ENCODE data around the gene TSC22D2.

The TSC22D2 gene

DNA sequence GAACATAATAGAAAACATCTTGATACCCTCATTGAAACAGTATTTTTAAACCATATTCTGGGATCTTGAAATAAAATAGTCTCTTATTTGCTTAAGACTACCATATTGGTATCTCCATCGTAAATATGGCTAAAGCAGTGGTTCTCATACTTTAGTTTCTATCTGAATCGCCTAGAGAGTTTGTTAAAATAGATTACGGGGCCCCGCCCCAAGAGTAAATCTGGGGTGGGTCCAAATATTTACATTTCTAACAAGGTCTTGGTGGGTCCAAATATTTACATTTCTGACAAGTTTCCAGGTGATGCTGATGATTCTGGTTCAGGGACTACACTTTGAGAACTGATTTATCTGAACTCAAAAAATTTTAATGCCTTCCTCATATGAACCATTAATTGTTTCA is 45.3 kb downstream of the TSC22D2 start:
- no peak overlapping the region for H3K4me3 ChIP-seq (replicated peaks; ENCODE audit: low read depth, low read length)
- TF ChIP-seq, protein P1, sequence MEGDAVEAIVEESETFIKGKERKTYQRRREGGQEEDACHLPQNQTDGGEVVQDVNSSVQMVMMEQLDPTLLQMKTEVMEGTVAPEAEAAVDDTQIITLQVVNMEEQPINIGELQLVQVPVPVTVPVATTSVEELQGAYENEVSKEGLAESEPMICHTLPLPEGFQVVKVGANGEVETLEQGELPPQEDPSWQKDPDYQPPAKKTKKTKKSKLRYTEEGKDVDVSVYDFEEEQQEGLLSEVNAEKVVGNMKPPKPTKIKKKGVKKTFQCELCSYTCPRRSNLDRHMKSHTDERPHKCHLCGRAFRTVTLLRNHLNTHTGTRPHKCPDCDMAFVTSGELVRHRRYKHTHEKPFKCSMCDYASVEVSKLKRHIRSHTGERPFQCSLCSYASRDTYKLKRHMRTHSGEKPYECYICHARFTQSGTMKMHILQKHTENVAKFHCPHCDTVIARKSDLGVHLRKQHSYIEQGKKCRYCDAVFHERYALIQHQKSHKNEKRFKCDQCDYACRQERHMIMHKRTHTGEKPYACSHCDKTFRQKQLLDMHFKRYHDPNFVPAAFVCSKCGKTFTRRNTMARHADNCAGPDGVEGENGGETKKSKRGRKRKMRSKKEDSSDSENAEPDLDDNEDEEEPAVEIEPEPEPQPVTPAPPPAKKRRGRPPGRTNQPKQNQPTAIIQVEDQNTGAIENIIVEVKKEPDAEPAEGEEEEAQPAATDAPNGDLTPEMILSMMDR (IDR thresholded peaks at IDR 0.05; ENCODE audit: low read length, missing control alignments) = no peak
- no peak for DNase-seq (ENCODE audit: low read depth)

DNA sequence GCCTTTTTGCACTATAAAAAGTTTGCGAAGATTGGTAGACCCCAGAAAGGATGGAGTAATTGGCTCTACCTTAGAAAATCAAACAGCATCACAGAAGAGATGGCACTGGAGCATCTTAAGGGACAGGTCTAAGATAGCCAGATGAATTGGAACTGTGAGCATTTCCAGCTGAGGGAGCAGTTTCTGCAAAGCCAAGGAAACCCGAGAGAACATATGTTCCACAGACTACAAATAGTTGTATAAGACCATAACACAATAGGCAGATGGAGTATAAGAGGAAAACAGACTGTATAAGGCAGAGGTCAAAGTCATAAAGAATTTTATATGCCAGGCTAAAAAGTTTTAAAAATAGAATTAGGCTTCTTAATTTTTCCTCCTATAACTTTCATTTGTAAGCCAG is 46.0 kb downstream of the TSC22D2 start:
- TF ChIP-seq, protein P1 (IDR thresholded peaks at IDR 0.05; ENCODE audit: low read length, missing control alignments) = no peak
- H3K4me3 ChIP-seq (replicated peaks; ENCODE audit: low read depth, low read length) = no peak overlapping the region
- DNase-seq (ENCODE audit: low read depth) = no peak

DNA sequence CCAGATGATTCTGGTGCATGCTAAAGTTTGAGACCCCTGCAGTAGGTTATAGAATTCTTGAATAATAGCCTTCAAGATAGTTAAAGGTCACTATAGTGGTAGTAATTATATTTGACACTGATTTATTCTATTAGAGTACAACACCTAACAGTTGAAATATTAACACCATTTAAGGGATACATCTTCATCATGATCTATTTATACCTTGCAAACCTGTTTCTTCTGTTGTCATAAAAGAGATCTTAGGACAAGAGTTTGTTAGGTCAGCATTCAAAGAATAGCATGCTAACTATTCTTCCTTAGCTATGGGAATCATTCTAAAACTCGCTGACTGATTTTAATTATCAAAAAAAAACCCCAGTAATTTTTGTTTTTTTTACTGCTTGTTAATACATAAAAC is 46.5 kb downstream of the TSC22D2 start:
- no peak overlapping the region for H3K4me3 ChIP-seq (replicated peaks; ENCODE audit: low read depth, low read length)
- TF ChIP-seq, protein P1 (IDR thresholded peaks at IDR 0.05; ENCODE audit: low read length, missing control alignments) = no peak
- no peak for DNase-seq (ENCODE audit: low read depth)

DNA sequence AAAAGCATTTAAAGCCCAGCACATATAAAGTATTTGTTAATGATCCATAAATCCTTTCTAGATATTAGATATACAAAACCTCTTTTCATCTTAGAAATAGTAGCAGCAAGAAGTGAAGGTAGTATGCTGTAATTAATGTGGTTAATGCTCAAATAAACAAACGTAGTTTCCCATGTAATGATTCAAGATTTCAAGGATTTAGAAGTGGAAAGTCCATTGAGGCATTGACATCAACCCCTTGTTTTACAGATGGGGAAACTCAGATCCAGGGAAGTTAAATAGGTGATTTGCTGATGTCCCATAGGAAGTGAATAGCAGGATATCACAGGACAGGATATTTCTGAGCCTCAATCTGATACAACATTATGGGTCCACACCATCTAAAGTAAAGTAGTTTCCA is 47.2 kb downstream of the TSC22D2 start:
- TF ChIP-seq, protein P1 (IDR thresholded peaks at IDR 0.05; ENCODE audit: low read length, missing control alignments) = no peak
- no peak for DNase-seq (ENCODE audit: low read depth)

DNA sequence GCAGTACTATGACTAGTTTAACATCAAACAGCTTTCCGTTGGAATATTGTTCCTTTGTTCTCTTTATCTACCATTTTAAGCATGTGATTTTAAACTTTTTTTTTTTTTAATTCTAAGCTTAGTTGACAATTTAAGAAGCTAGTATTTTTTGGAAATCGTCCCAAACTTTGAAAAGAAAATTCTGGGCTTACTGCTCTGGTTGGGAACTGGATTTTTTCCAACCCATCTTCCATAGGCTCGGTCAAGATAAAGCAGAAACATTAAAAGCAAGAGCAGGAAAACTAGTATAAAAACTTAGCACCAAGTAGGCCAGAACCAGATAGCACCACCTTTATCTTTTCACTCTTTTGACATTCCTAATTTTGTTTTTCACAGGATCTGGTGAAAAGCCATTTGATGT is 49.9 kb downstream of the TSC22D2 start:
- H3K4me3 ChIP-seq (replicated peaks; ENCODE audit: low read depth, low read length) = no peak overlapping the region
- peak; percentile 73 for DNase-seq (ENCODE audit: low read depth)
- TF ChIP-seq, protein P1 (IDR thresholded peaks at IDR 0.05; ENCODE audit: low read length, missing control alignments) = no peak

More for the DNA sequence above, 47.2 kb downstream of the TSC22D2 start:
- no peak overlapping the region for H3K4me3 ChIP-seq (replicated peaks; ENCODE audit: low read depth, low read length)

DNA sequence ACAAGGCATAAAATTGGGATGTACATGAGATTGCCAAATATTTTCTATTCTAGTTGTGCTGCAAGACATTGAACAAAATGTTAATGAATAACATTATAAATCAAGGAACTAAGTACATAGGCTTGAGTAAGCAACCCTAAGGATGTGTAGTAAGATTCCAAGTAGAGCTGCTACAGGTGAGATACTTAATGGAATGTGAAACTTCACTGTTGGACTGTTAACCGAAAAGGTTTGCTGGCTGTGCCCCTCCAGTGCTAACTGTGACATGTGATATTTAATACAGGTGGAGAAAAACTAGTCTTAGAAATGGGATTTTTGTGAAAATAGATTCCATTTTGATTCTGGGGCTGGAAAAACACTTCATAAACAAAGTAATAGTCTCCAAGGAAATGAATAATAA is 52.4 kb downstream of the TSC22D2 start:
- no peak for DNase-seq (ENCODE audit: low read depth)
- no peak overlapping the region for H3K4me3 ChIP-seq (replicated peaks; ENCODE audit: low read depth, low read length)
- TF ChIP-seq, protein P1 (IDR thresholded peaks at IDR 0.05; ENCODE audit: low read length, missing control alignments) = no peak

DNA sequence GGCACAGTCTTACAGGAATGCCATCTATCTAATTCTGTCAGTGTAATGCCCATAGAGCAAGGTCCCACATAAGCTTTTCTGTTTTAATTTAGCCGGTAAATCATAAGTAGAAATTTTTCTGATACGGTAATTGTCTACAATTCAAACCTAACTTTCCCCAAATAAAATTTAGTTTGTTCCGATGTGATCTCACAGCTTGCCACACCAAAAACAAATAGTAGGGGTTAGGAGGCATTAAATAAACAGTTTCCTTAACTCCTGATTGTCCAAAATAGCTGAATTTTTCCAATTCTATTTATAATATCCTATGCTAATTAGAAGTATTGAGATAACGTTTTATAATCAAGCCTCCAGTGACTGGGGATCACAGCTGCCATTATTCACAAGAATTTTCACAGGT is 53.3 kb downstream of the TSC22D2 start:
- H3K4me3 ChIP-seq (replicated peaks; ENCODE audit: low read depth, low read length) = no peak overlapping the region
- no peak for DNase-seq (ENCODE audit: low read depth)
- TF ChIP-seq, protein P1 (IDR thresholded peaks at IDR 0.05; ENCODE audit: low read length, missing control alignments) = no peak
